HEK293 (cell line): ENCODE data around the gene PABPC4L.

ENCODE experiments used
- CTCF ChIA-PET: fragments of 350-600 bp; formaldehyde crosslinking; extraction: SDS; loops from one replicate; lab custom pipeline; 2021; ENCODE audit warnings: antibody characterized with exemption; lab: Yijun Ruan, JAX
- POLR2A ChIA-PET: fragments of 300-600 bp; formaldehyde crosslinking; extraction: SDS; loops from one replicate; lab custom pipeline; 2020; ENCODE audit warnings: antibody characterized with exemption, inconsistent platforms; lab: Yijun Ruan, JAX
- H3K27ac ChIP-seq: fragments of 200-500 bp; sonication (Bioruptor generic); 2 replicates; pipeline ENCODE4 v1.5.1; 2014; ENCODE audit warnings: low read depth, low read length, control low read depth, inconsistent platforms; ENCODE audit errors: extremely low read depth
- H3K36me3 ChIP-seq, 2 experiments: fragments of 200-500 bp in 1 of 2; sonication (Bioruptor generic) in 1 of 2; 1 replicate in 1 of 2; 2 replicates in 1 of 2; pipeline ENCODE4 v1.5.1; 2014 to 2017; ENCODE audit warnings: inconsistent platforms in 2 of 2, low read length in 2 of 2; ENCODE audit not compliant: control insufficient read depth in 2 of 2, insufficient read depth in 1 of 2
- H3K4me1 ChIP-seq: fragments of 200-500 bp; sonication (Bioruptor generic); 2 replicates; pipeline ENCODE4 v1.5.1; 2014; ENCODE audit warnings: mild to moderate bottlenecking, low read length, inconsistent platforms; ENCODE audit not compliant: control insufficient read depth, insufficient read depth
- H3K4me3 ChIP-seq: 2 replicates; pipeline ENCODE4 v1.5.1; 2011; ENCODE audit warnings: low read depth, mild to moderate bottlenecking, control low read depth, low read length, moderate library complexity
- H3K9me3 ChIP-seq: fragments of 200-500 bp; sonication (Bioruptor generic); 2 replicates; pipeline ENCODE4 v1.5.1; 2014; ENCODE audit warnings: low read depth, low read length, inconsistent platforms; ENCODE audit not compliant: control insufficient read depth, insufficient read depth
- AEBP2 ChIP-seq: fragments of 450-650 bp; formaldehyde crosslinking; IDR thresholded peaks from 2 replicates; pipeline ENCODE4 v1.5.1; 2016; ENCODE audit warnings: missing biosample characterization, missing genetic modification characterization, borderline replicate concordance
- GLIS2 ChIP-seq: fragments of 450-650 bp; formaldehyde crosslinking; IDR thresholded peaks from 2 replicates; pipeline ENCODE4 v1.5.1; 2016; ENCODE audit warnings: missing biosample characterization, missing genetic modification characterization
- HOXD13 ChIP-seq: sonication (generic); formaldehyde crosslinking; IDR thresholded peaks from 2 replicates; pipeline ENCODE4 v1.8.0; 2022; ENCODE audit warnings: missing genetic modification reagents, borderline replicate concordance
- KLF16 ChIP-seq: fragments of 450-650 bp; formaldehyde crosslinking; IDR thresholded peaks from 2 replicates; pipeline ENCODE4 v1.5.1; 2017; ENCODE audit warnings: missing biosample characterization, missing genetic modification characterization
- MZF1 ChIP-seq: fragments of 450-650 bp; formaldehyde crosslinking; IDR thresholded peaks from 2 replicates; pipeline ENCODE4 v1.5.1; 2017; ENCODE audit warnings: missing biosample characterization, missing genetic modification characterization, borderline replicate concordance
- REPIN1 ChIP-seq: fragments of 450-650 bp; formaldehyde crosslinking; IDR thresholded peaks from 2 replicates; pipeline ENCODE4 v1.5.1; 2017; ENCODE audit warnings: missing biosample characterization, missing genetic modification characterization, low read depth
- SALL2 ChIP-seq: fragments of 450-650 bp; formaldehyde crosslinking; IDR thresholded peaks from 2 replicates; pipeline ENCODE4 v1.5.0; 2017; ENCODE audit warnings: missing biosample characterization, mild to moderate bottlenecking, missing genetic modification characterization, borderline replicate concordance
- SP7 ChIP-seq: fragments of 450-650 bp; formaldehyde crosslinking; IDR thresholded peaks from 2 replicates; pipeline ENCODE4 v1.5.1; 2016; ENCODE audit warnings: missing biosample characterization, missing genetic modification characterization
- YY2 ChIP-seq: fragments of 450-650 bp; formaldehyde crosslinking; IDR thresholded peaks from 2 replicates; pipeline ENCODE4 v1.5.1; 2016; ENCODE audit warnings: missing biosample characterization, missing genetic modification characterization
- ZBTB1 ChIP-seq: fragments of 450-650 bp; formaldehyde crosslinking; IDR thresholded peaks from 2 replicates; pipeline ENCODE4 v1.5.1; 2016; ENCODE audit warnings: missing biosample characterization, missing genetic modification characterization
- ZBTB21 ChIP-seq: fragments of 450-650 bp; formaldehyde crosslinking; IDR thresholded peaks from 2 replicates; pipeline ENCODE4 v1.5.1; 2017; ENCODE audit warnings: missing biosample characterization, missing genetic modification characterization
- ZFP41 ChIP-seq: fragments of 450-650 bp; formaldehyde crosslinking; IDR thresholded peaks from 2 replicates; pipeline ENCODE4 v1.5.1; 2016; ENCODE audit warnings: missing biosample characterization, missing genetic modification characterization, borderline replicate concordance
- ZFP69B ChIP-seq: fragments of 450-650 bp; formaldehyde crosslinking; IDR thresholded peaks from 2 replicates; pipeline ENCODE4 v1.5.1; 2016; ENCODE audit warnings: missing biosample characterization, missing genetic modification characterization
- ZNF114 ChIP-seq: fragments of 450-650 bp; formaldehyde crosslinking; IDR thresholded peaks from 2 replicates; pipeline ENCODE4 v1.5.0; 2017; ENCODE audit warnings: missing biosample characterization, missing genetic modification characterization
- ZNF148 ChIP-seq: fragments of 450-650 bp; formaldehyde crosslinking; IDR thresholded peaks from 2 replicates; pipeline ENCODE4 v1.5.0; 2017; ENCODE audit warnings: missing biosample characterization, missing genetic modification characterization, borderline replicate concordance
- ZNF184 ChIP-seq: fragments of 450-650 bp; IDR thresholded peaks from 2 replicates; pipeline ENCODE4 v1.5.1; 2018; ENCODE audit warnings: missing biosample characterization, mild to moderate bottlenecking, missing genetic modification characterization
- ZNF202 ChIP-seq: fragments of 450-650 bp; formaldehyde crosslinking; IDR thresholded peaks from 2 replicates; pipeline ENCODE4 v1.5.1; 2016; ENCODE audit warnings: missing biosample characterization, missing genetic modification characterization, borderline replicate concordance
- ZNF354C ChIP-seq: fragments of 450-650 bp; formaldehyde crosslinking; IDR thresholded peaks from 2 replicates; pipeline ENCODE4 v1.5.1; 2016; ENCODE audit warnings: missing biosample characterization, missing genetic modification characterization, low read depth, borderline replicate concordance
- ZNF366 ChIP-seq: fragments of 450-650 bp; formaldehyde crosslinking; conservative IDR thresholded peaks from 2 replicates; pipeline ENCODE4 v1.5.1; 2016; ENCODE audit warnings: missing biosample characterization, missing genetic modification characterization
- ZNF433 ChIP-seq: fragments of 450-650 bp; formaldehyde crosslinking; IDR thresholded peaks from 2 replicates; pipeline ENCODE4 v1.5.1; 2016; ENCODE audit warnings: missing biosample characterization, missing genetic modification characterization, low read depth
- ZNF529 ChIP-seq: fragments of 450-650 bp; formaldehyde crosslinking; IDR thresholded peaks from 2 replicates; pipeline ENCODE4 v1.5.1; 2017; ENCODE audit warnings: missing genetic modification characterization, missing biosample characterization; ENCODE audit not compliant: insufficient replicate concordance
- ZNF626 ChIP-seq: fragments of 450-650 bp; sonication (Bioruptor Pico); formaldehyde crosslinking; IDR thresholded peaks from 2 replicates; pipeline ENCODE4 v1.5.1; 2018; ENCODE audit warnings: missing biosample characterization, missing genetic modification characterization, inconsistent platforms
- ZNF654 ChIP-seq: fragments of 450-650 bp; formaldehyde crosslinking; IDR thresholded peaks from 2 replicates; pipeline ENCODE4 v1.5.1; 2016; ENCODE audit warnings: low read depth, missing biosample characterization, missing genetic modification characterization
- ZNF660 ChIP-seq: fragments of 450-650 bp; IDR thresholded peaks from 2 replicates; pipeline ENCODE4 v1.5.1; 2018; ENCODE audit warnings: missing biosample characterization, mild to moderate bottlenecking, missing genetic modification characterization
- ZNF664 ChIP-seq: fragments of 450-650 bp; formaldehyde crosslinking; IDR thresholded peaks from 2 replicates; pipeline ENCODE4 v1.5.1; 2016; ENCODE audit warnings: missing biosample characterization, missing genetic modification characterization
- ZNF677 ChIP-seq: fragments of 450-650 bp; IDR thresholded peaks from 2 replicates; pipeline ENCODE4 v1.5.0; 2018; ENCODE audit warnings: missing biosample characterization, mild to moderate bottlenecking, missing genetic modification characterization, moderate library complexity
- ZSCAN4 ChIP-seq: fragments of 450-650 bp; formaldehyde crosslinking; IDR thresholded peaks from 2 replicates; pipeline ENCODE4 v1.5.1; 2017; ENCODE audit warnings: missing biosample characterization, missing genetic modification characterization

Gene PABPC4L

GRCh38 chr4:134243742-134244713 lies 42.4 kb upstream of the PABPC4L start:
- Histone ChIP-seq H3K27ac (no peak overlapping the region), H3K4me1 (no peaks in the 10 kb centered on the region), H3K4me3 (no peak overlapping the region), H3K36me3 (no peaks in the 10 kb centered on the region), H3K9me3 (no peaks in the 10 kb centered on the region)
- ChIA-PET POLR2A (no interaction called here), CTCF (no interaction called here)
- no peak for TF ChIP-seq ZNF677 (tag by site-specific recombination)
- TF ChIP-seq HOXD13 (CRISPR knock-in tag) = no peak

- Histone ChIP-seq H3K9me3 (no peaks in the 10 kb centered on the region), H3K4me1 (no peaks in the 10 kb centered on the region), H3K4me3 (no peak overlapping the region), H3K27ac (no peak overlapping the region), H3K36me3 (no peaks in the 10 kb centered on the region)
- CTCF ChIA-PET = no interaction called here
- no peak for TF ChIP-seq ZNF529 (tag by site-specific recombination)
- no peak for TF ChIP-seq SALL2
- TF ChIP-seq KLF16 (tag by site-specific recombination) = no peak
- no peak for TF ChIP-seq ZNF366 (tag by site-specific recombination)
- TF ChIP-seq ZNF354C (tag by site-specific recombination) = no peak
- TF ChIP-seq ZNF148 (tag by site-specific recombination) = no peak
- TF ChIP-seq ZNF202 (tag by site-specific recombination) = no peak
- no peak for TF ChIP-seq ZFP69B (tag by site-specific recombination)
- no peak for TF ChIP-seq AEBP2
- no peak for TF ChIP-seq ZBTB21 (tag by site-specific recombination)
- TF ChIP-seq ZSCAN4 (tag by site-specific recombination) = no peak
- no peak for TF ChIP-seq ZFP41 (tag by site-specific recombination)
- no peak for TF ChIP-seq ZNF654 (tag by site-specific recombination)
- POLR2A ChIA-PET = no interaction called here
Observed at GRCh38 chr4:134219043-134219442, 17.5 kb upstream of the PABPC4L start.

- Histone ChIP-seq H3K27ac (no peak overlapping the region), H3K4me3 (no peak overlapping the region), H3K4me1 (no peaks in the 10 kb centered on the region), H3K9me3 (no peaks in the 10 kb centered on the region), H3K36me3 (no peaks in the 10 kb centered on the region)
- CTCF ChIA-PET = no interaction called here
- POLR2A ChIA-PET = no interaction called here
- no peak for TF ChIP-seq MZF1 (tag by site-specific recombination)
- TF ChIP-seq ZNF660 (tag by site-specific recombination) = no peak
- no peak for TF ChIP-seq SP7
- no peak for TF ChIP-seq ZNF626 (tag by site-specific recombination)
- TF ChIP-seq ZNF184 = no peak
- no peak for TF ChIP-seq REPIN1
- no peak for TF ChIP-seq ZNF664 (tag by site-specific recombination)
- no peak for TF ChIP-seq ZNF433
- TF ChIP-seq ZNF114 (tag by site-specific recombination) = no peak
- TF ChIP-seq ZBTB1 = no peak
- TF ChIP-seq YY2 (tag by site-specific recombination) = no peak
- no peak for TF ChIP-seq GLIS2 (tag by site-specific recombination)
Observed at GRCh38 chr4:134216411-134216810, 14.8 kb upstream of the PABPC4L start.
